Measurements from ENCODE around the gene RPS8. TPM values are rescaled to one million over a fixed set of nuclear protein-coding genes. Genes with fewer than 3 reads are reported as not detected.

The RPS8 gene
- total RNA-seq, 4 donors from 2014 or later, result 2,628 to 4,866 (median 3,019) TPM

- WGBS, 2 donors, result 1% methylated on average over 53 to 57 of the region's 57 CpGs
- DNase-seq (ENCODE audit: low spot score in 2 of 2), result peak; percentile 95 to 99
- TF ChIP-seq CTCF (IDR thresholded peaks at IDR 0.05) (no peak), POLR2A (IDR thresholded peaks at IDR 0.05) (peak in 1 of 2 donors; percentile 61)
- peak within 1 kb of the TSS; percentile 29 for H3K4me3 ChIP-seq (ENCODE audit: low read depth, poor library complexity, severe bottlenecking)
- intact Hi-C loops (cut with DNase I; ENCODE audit: low total_unique reads), result no loop called here
These were observed 35.8 kb upstream of the RPS8 start, which contains the start of gene KIF2C for GRCh38 chr1:44739307-44740178. Gene KIF2C (plus strand): TSS chr1:44739837. CDS start chr1:44739933, 96 bp downstream.

GRCh38 chr1:44740179-44740617, 35.1 kb upstream of the RPS8 start:
- no peak for TF ChIP-seq CTCF (IDR thresholded peaks at IDR 0.05)
- no peak for TF ChIP-seq POLR2A (IDR thresholded peaks at IDR 0.05)
- no peak for DNase-seq (ENCODE audit: low spot score in 2 of 2)
- H3K4me3 ChIP-seq (ENCODE audit: low read depth, poor library complexity, severe bottlenecking), result peak overlapping the region; percentile 29
- 3 to 6% methylated on average over 14 of the region's 14 CpGs for WGBS, 2 donors
- intact Hi-C loops (cut with DNase I; ENCODE audit: low total_unique reads), result no loop called here

GRCh38 chr1:44743211-44743610, 32.1 kb upstream of the RPS8 start:
- intact Hi-C loops (cut with DNase I; ENCODE audit: low total_unique reads), result no loop called here
- TF ChIP-seq POLR2A (IDR thresholded peaks at IDR 0.05) (no peak), CTCF (IDR thresholded peaks at IDR 0.05) (no peak)
- H3K4me3 ChIP-seq (ENCODE audit: low read depth, poor library complexity, severe bottlenecking), result no peak overlapping the region
- WGBS, 2 donors, result 88 to 89% methylated on average over 1 of the region's 1 CpG
- DNase-seq (ENCODE audit: low spot score in 2 of 2), result no peak

GRCh38 chr1:44747878-44748277, 27.5 kb upstream of the RPS8 start:
- H3K4me3 ChIP-seq (ENCODE audit: low read depth, poor library complexity, severe bottlenecking), result no peak overlapping the region
- DNase-seq (ENCODE audit: low spot score in 2 of 2), result no peak
- TF ChIP-seq CTCF (IDR thresholded peaks at IDR 0.05) (no peak), POLR2A (IDR thresholded peaks at IDR 0.05) (no peak)
- WGBS, 2 donors, result 94 to 97% methylated on average over 3 of the region's 3 CpGs
- intact Hi-C loops (cut with DNase I; ENCODE audit: low total_unique reads), result no loop called here

- DNase-seq (ENCODE audit: low spot score in 2 of 2), result no peak
- 96 to 100% methylated on average over 2 of the region's 2 CpGs for WGBS, 2 donors
- no peak overlapping the region for H3K4me3 ChIP-seq (ENCODE audit: low read depth, poor library complexity, severe bottlenecking)
- TF ChIP-seq CTCF (IDR thresholded peaks at IDR 0.05) (no peak), POLR2A (IDR thresholded peaks at IDR 0.05) (no peak)
- intact Hi-C loops (cut with DNase I; ENCODE audit: low total_unique reads), result no loop called here
These were observed 17.9 kb upstream of the RPS8 start for GRCh38 chr1:44757420-44757819.
